Right renal cortex interstitium (tissue), 3 donors: Measurements from ENCODE around the gene ALDH3A1. TPM values are rescaled to one million over a fixed set of nuclear protein-coding genes. Genes with fewer than 3 reads are reported as not detected.

Experiments
- DNase-seq, 3 donors: peaks; one replicate each; pipeline ENCODE4 v3.0.0-alpha.2; 2013; ENCODE audit warnings: low read depth in 3 of 3, low spot score in 2 of 3
- polyA plus RNA-seq, 3 donors: library from polyadenylated mRNA; unstranded; fragments of 120-200 nt; gene quantifications; one replicate each; pipeline ENCODE4 v1.2.1, GENCODE V29; 2013; ENCODE audit not compliant: insufficient read length in 3 of 3

Gene ALDH3A1
- polyA plus RNA-seq, 3 donors = 0.75 to 1.2 (median 0.82) TPM

GRCh38 chr17:19762515-19762961 is 14.4 kb upstream of the ALDH3A1 start:
- peak in 1 of 3 donors; percentile 50 for DNase-seq

- no peak for DNase-seq
Observed at GRCh38 chr17:19760746-19761145, 12.6 kb upstream of the ALDH3A1 start.

- DNase-seq = no peak
Observed at GRCh38 chr17:19759568-19760549, 11.8 kb upstream of the ALDH3A1 start.

DNA sequence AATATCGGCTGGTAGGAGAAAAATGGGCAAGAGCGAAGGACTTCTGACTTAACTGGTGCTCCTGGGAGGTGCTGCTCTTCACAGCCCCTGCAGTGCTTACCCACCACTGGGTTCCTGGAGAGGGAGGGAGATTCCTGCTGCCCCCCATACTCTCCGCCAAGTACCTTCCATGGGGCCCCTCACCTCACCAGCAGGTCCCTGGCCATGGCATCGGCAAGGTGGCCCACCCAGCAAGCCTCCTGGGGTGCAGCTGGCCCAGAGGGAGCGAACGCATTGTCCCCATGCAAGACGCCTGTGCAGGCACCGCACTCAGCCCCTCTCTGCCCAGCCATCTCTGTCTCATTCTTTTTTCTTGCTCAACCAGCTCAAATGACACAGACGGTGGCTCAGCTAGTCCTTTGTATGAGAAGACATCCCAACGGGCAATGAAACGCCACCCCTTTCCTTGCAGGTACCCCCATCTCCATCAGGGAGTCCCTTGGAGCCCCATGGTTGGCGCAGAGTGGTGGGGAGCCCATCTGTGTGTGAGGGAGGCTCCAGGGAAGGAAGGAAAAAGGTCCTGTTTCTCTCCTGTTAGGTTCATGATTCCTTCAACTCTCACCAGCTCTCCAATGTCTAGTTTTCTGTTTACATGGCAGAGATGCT is 9.6 kb upstream of the ALDH3A1 start:
- DNase-seq = no peak

DNA sequence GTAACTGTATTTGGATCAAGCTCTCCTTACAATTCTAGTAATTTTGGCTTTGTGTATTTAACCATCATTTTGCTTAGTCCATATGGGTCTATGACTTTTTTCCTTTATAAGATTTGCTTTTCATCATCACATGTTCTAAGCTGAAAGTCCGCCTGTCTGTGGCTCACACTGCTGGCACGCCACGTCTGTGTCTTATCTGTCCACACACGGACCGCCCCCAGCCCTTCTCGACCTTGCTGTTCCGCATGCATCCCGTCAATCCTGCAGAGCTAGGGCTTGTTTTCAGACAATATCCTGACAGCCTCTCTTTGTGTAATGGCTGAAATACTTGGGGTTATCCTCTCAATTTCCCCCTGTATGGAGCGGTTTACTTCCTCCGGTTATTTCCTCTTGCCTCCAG is 8.4 kb upstream of the ALDH3A1 start:
- no peak for DNase-seq

DNA sequence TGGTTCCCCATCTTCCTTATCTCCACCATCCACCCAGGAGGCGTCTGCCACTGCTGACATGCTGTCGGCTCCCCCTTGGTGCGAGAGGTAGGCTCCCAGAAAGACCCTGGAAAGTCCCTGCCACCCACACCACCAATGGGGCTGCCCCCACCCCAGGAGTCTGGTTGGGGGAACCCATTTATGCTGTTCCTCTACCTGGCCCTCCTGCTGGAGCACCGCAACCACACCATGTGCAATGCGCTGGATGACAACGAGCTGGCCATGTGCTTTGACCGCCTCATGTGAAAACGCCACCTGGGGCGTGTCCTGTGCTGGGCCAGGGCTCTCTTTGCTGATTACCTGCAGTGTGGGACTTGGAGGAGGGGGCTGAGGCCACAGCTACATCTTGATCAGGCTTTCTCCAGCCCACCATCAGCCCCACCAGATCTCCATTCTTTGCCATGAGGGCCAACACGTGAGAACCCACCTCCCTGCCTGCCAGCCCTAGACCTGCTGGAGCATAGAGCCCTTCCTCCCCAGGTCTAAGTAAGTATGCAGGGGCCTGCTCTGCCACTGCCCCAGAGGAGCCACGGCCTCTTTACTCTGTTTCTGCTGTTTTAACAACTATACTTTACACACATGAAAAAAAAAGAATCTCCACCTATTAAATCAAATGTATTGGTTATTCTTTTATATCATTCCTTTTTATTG is 7.9 kb upstream of the ALDH3A1 start:
- DNase-seq = no peak

DNA sequence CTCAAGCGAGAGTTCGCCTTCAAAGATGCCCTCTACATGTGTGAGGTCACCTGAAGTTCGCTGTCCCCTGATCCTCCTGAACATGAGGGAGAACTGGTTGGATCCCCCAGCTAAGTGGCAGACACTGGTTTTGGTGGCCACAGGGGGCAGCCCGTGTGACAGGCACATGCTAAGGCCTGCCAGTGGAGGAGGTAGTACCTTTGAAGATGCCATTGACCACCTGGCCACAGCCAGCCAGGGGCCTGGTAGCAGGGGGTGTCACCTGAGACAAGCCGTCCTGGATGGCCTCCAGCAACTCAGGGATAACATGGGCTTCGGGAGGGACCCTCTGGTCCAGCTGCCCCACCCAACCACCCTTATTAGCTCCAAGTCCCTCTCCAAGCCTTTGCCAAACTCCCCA is 7.3 kb upstream of the ALDH3A1 start:
- DNase-seq = no peak

DNA sequence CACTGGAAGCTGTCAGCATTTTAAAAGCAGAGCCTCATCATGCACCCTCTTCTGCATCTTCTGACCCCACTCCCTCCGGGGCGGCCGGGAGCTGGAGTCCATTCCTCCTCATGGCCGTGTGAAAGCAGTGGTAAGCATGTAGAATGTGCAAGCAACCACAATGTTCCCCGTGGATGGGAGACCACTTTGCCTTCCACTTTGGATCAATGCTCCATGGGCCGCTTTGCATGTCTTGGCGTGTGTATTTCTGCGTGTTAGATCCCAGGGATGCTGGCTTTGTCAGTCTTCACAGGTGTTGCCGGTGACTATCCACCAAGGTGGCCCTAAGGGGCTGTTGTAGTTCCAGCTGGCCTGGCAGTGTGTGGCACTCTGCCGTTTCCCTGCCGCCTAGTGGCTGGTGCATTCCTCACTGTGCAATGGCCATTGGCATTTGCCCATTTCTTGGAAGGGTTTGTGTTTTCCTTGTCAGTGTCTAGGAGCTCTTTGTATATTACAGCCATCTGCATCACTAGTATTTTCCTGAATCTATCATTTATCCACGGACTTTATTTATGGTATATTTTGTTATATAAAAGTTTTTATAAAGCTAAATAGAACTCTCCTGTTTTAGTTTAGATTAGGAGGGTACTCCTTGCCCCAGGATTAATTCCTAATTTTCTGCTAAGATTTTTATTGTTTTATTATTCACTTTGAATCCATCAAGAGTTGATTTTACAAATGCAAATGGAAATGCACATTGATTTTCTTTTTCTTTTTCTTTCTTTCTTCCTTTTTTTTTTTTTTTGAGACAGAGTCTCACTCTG is 5.8 kb upstream of the ALDH3A1 start:
- DNase-seq = no peak

DNA sequence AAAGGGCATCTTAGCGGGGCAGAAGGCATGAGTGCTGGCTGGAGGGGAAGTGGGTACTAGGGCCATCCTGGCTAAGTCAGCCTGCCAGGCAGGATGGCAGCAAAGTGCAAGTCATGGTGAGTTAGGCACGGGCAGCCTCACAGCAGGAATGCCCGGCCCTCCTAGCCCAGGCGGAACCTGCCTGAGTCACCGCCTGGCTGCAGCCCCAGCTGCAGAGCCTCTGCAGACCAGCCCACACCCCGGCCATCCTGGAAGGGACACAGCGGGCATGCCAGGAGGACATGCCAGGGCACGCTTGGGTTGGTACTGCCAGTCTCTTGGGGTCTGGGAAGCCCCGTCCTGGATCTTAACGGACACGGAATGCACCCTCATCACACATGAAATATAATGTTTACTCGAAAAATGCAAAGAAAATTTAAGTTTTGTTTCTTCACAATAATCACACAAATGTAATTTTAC is 5.0 kb upstream of the ALDH3A1 start:
- no peak for DNase-seq

- DNase-seq = no peak
Observed at GRCh38 chr17:19752216-19753050, 4.3 kb upstream of the ALDH3A1 start.

GRCh38 chr17:19750835-19751234 is 2.7 kb upstream of the ALDH3A1 start:
- DNase-seq = no peak

GRCh38 chr17:19750020-19750572 is 2.0 kb upstream of the ALDH3A1 start:
- no peak for DNase-seq

DNA sequence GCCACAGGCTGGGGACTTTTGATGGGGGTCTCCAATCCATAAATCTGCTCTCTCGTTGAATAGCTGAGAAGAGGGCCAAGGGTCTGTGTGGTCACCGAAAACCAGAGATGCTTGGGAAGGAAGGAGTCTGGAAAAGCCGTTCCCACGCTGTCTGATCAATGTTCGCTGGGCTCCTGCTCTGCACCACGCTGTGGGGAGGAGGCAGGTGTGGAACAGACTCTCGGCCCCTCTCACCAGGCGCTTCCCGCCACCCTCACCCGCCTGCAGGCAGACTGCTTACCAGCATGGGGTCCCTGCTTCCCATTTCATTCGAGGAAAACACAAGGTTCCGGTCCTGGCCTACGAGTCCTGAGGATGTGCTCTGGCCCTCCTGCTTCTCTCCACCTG is 702 bp upstream of the ALDH3A1 start:
- no peak for DNase-seq

DNA sequence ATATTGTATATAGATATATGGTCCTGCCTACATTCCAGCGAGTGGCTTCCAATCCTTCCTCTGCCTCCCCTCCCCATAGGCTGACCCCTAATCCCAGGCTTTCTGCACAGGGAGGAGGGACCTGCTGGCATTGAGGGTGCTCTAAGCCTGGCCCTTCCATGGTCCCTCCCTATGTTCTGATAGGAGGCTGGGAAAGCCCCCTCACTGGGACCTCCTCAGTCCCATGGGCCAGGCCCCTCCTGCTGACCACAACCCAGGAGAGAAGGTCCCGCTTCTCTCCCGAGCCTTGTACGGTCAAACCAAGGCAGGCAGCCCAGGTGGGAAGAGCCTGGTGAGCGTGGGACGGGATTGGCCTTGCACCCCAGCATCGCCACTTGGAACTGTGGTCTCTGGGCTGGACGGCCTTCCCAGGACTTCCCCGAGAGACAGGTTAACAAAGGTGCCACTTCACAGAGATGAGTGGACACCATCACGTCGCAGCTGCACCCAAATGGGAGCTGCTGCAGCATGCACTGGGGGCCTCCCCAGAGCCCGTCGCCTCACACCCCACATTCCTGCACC is 859 bp downstream of the ALDH3A1 start:
- no peak for DNase-seq

DNA sequence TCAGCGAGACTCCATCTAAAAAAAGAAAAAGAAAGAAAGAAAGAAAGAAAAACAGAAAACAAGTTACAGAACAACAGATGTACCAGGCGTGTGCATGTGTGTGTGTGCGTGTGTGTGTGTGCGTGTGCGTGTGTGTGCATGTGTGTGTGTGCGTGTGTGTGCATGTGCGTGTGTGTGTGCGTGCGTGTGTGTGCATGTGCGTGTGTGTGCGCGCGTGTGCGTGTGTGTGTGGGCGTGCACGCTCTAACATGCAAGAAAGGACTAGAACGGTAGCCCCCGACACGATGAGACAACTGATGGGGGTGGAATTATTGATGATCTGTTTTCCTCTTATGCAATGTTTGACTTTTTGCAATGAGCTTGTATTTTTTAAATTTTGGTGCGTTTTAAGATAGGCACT is 1.6 kb downstream of the ALDH3A1 start:
- no peak for DNase-seq

DNA sequence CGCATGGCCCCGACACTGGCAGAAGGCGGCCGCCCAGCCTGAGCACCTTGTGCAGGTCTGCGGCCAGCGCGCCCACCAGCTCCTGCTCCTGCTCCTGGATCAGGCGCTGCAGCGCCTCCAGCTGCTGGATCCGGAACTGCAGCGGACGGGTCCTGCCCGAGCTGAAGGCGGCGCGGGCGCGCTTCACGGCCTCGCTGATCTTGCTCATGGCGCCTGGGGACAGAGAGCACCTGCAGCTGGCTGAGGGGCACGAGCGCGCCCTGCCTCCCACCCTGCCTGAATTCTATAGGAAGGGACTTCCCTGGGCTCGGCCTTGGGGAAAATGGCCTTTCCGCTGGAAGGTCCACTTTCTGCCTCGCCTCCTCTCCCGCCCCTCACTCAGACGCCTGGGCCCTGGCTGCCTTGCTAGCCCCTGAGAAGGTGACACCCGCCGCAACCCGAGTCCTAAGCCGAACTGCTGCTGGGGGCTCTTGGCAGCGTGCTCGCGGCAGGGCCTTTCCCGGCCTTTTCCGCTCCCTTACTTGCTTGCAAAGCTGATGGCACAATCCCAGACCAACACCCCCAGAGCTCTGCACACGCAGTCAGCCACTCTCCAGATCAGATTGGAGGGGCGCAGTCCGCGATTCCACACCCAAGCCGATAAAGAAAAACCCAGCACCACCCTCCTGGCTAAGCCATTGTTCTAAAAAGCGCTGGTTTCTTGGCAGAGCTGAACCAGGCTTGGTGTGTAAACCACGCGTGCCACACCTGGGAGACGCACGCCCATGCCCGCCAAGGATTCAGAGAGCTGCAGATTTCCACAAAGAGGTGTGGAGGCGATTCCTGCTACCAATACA is 3.0 kb downstream of the ALDH3A1 start:
- DNase-seq = peak; percentile 77 to 84 (median 84)

- DNase-seq = no peak
Observed at GRCh38 chr17:19744492-19744891, 3.6 kb downstream of the ALDH3A1 start.
